NT2/D1 (cell line): Measurements from ENCODE around the gene MGAT5B.

Experiments
- SUZ12 ChIP-seq: IDR thresholded peaks from 2 replicates; pipeline ENCODE4 v1.6.1; 2011; ENCODE audit not compliant: insufficient read length, insufficient read depth; ENCODE audit errors: extremely low read depth
- ZNF274 ChIP-seq: IDR thresholded peaks from 2 replicates; pipeline ENCODE4 v1.6.1; 2011; ENCODE audit warnings: mild to moderate bottlenecking, low read depth, low read length

GRCh38 chr17:76953066-76953465 is 84.9 kb downstream of the MGAT5B start:
- no peak for TF ChIP-seq SUZ12
- TF ChIP-seq ZNF274, result no peak
